ENCODE data around the gene TNPO2. TPM values are rescaled to one million over a fixed set of nuclear protein-coding genes. Genes with fewer than 3 reads are reported as not detected.

TNPO2 gene
- total and polyA plus RNA-seq, 2 of the 13 experiments (the other 11 are each of a cell fraction or from before 2014, with no cell fraction given): 31.7 to 61.0 TPM

- TF ChIP-seq ZNF687 (CRISPR knock-in tag; IDR thresholded peaks at IDR 0.05): peak; percentile 61
- no peak for TF ChIP-seq ZBTB1 (CRISPR knock-in tag; IDR thresholded peaks at IDR 0.05; ENCODE audit: borderline replicate concordance)
- TF ChIP-seq ZBTB2 (CRISPR knock-in tag; IDR thresholded peaks at IDR 0.05; ENCODE audit: low read depth): 0 out of 2 replicates have a peak, but pooled peaks have one; percentile 40
- TF ChIP-seq ZNF350 (CRISPR knock-in tag; IDR thresholded peaks at IDR 0.05; ENCODE audit: borderline replicate concordance, low read depth): peak; percentile 61; the same call in 1 of the 2 replicates
- peak; percentile 55; the same call in 1 of the 2 replicates for TF ChIP-seq CCDC6 (CRISPR knock-in tag; IDR thresholded peaks at IDR 0.05)
- TF ChIP-seq ISL2 (CRISPR knock-in tag; IDR thresholded peaks at IDR 0.05): no peak
- peak; percentile 85; the same call in 1 of the 2 replicates for TF ChIP-seq ZNF749 (CRISPR knock-in tag; IDR thresholded peaks at IDR 0.05; ENCODE audit: borderline replicate concordance)
- no peak for TF ChIP-seq HNRNPK (IDR thresholded peaks at IDR 0.05; ENCODE audit: low read depth, low read length, poor library complexity, severe bottlenecking)
- TF ChIP-seq ARNTL (CRISPR knock-in tag; IDR thresholded peaks at IDR 0.05): peak; percentile 38; the same call in 1 of the 2 replicates
- peak; percentile 88 for TF ChIP-seq HOXA3 (CRISPR knock-in tag; IDR thresholded peaks at IDR 0.05)
- no peak for TF ChIP-seq ZNF292 (CRISPR knock-in tag; IDR thresholded peaks at IDR 0.05; ENCODE audit: borderline replicate concordance, low read depth)
- TF ChIP-seq MAZ (IDR thresholded peaks at IDR 0.05; ENCODE audit: borderline replicate concordance, low read depth, low read length): 0 out of 2 replicates have a peak, but pooled peaks have one; percentile 28
- peak; percentile 36; the same call in 1 of the 2 replicates for TF ChIP-seq MAZ (CRISPR knock-in tag; IDR thresholded peaks at IDR 0.05; ENCODE audit: low read depth)
- peak; percentile 35; the same call in 1 of the 2 replicates for TF ChIP-seq HINFP (CRISPR knock-in tag; IDR thresholded peaks at IDR 0.05; ENCODE audit: low read depth)
- no peak for TF ChIP-seq ZNF776 (CRISPR knock-in tag; IDR thresholded peaks at IDR 0.05)
- TF ChIP-seq ZBTB34 (CRISPR knock-in tag; IDR thresholded peaks at IDR 0.05): no peak
- TF ChIP-seq ZNF274 (CRISPR knock-in tag; IDR thresholded peaks at IDR 0.05): 0 out of 2 replicates have a peak, but pooled peaks have one; percentile 27
- no peak for TF ChIP-seq ZNF3 (CRISPR knock-in tag; IDR thresholded peaks at IDR 0.05)
- TF ChIP-seq ELF3 (CRISPR knock-in tag; IDR thresholded peaks at IDR 0.05): no peak
- no peak for TF ChIP-seq U2AF1 (optimal IDR thresholded peaks at IDR 0.05; ENCODE audit: low read depth, low read length)
Observed at GRCh38 chr19:12736995-12737834, 13.5 kb upstream of the TNPO2 start, which contains the start of gene GET3 (continued).
